ENCODE measurements around the gene NECTIN2.

NECTIN2 gene

GRCh38 chr19:44930088-44930487 lies 84.0 kb downstream of the NECTIN2 start:
- TF ChIP-seq CTCF (conservative IDR thresholded peaks at IDR 0.05; ENCODE audit: low read depth), result no peak
- POLR2A ChIA-PET (ENCODE audit: low non-redundant PET), result no interaction called here
- no peak overlapping the region for H3K27ac ChIP-seq
- DNase-seq (ENCODE audit: low spot score), result no peak
- CTCF ChIA-PET, result no interaction called here

- ChIA-PET POLR2A (ENCODE audit: low non-redundant PET) (no interaction called here), CTCF (no interaction called here)
- TF ChIP-seq CTCF (conservative IDR thresholded peaks at IDR 0.05; ENCODE audit: low read depth), result no peak
- DNase-seq (ENCODE audit: low spot score), result no peak
- no peak overlapping the region for H3K27ac ChIP-seq
Observed at GRCh38 chr19:44931541-44931940, 85.4 kb downstream of the NECTIN2 start.

Data from RWPE1 (cell line).